Measurements from ENCODE around the gene PDE9A. TPM values are rescaled to one million over a fixed set of nuclear protein-coding genes. Genes with fewer than 3 reads are reported as not detected.
"Not testable (repeated sequence)": the region's sequence is repeated elsewhere in the genome, so short reads cannot be mapped to it uniquely, and the experiment has no call there.

PDE9A gene
- polyA plus RNA-seq (ENCODE audit: insufficient read length in 4 of 4): 10 to 100 TPM; 36.2 to 41.7 (median 37.7) TPM

GRCh38 chr21:42653231-42654061 is at the start of gene PDE9A:
Gene PDE9A (plus strand): TSS chr21:42653621. CDS start chr21:42653815, 194 bp downstream.
- no peak for DNase-seq (ENCODE audit: low read depth in 4 of 4, low spot score in 3 of 4)

- DNase-seq (ENCODE audit: low read depth in 4 of 4, low spot score in 3 of 4): no peak
Observed at GRCh38 chr21:42607102-42607501, 46.3 kb upstream of the PDE9A start.

- no peak for DNase-seq (ENCODE audit: low read depth in 4 of 4, low spot score in 3 of 4)
Observed at GRCh38 chr21:42607525-42608102, 45.8 kb upstream of the PDE9A start.

GRCh38 chr21:42608446-42608845 is 45.0 kb upstream of the PDE9A start:
- DNase-seq (ENCODE audit: low read depth in 4 of 4, low spot score in 3 of 4): no peak

- no peak for DNase-seq (ENCODE audit: low read depth in 4 of 4, low spot score in 3 of 4)
Observed at GRCh38 chr21:42609811-42610210, 43.6 kb upstream of the PDE9A start.

GRCh38 chr21:42611852-42612251 is 41.6 kb upstream of the PDE9A start:
- DNase-seq (ENCODE audit: low read depth in 4 of 4, low spot score in 3 of 4): no peak

- no peak for DNase-seq (ENCODE audit: low read depth in 4 of 4, low spot score in 3 of 4)
Observed at GRCh38 chr21:42612390-42612789, 41.0 kb upstream of the PDE9A start.

GRCh38 chr21:42613756-42614155 is 39.7 kb upstream of the PDE9A start:
- no peak for DNase-seq (ENCODE audit: low read depth in 4 of 4, low spot score in 3 of 4)

GRCh38 chr21:42614396-42614795 is 39.0 kb upstream of the PDE9A start:
- DNase-seq (ENCODE audit: low read depth in 4 of 4, low spot score in 3 of 4): no peak

- DNase-seq (ENCODE audit: low read depth in 4 of 4, low spot score in 3 of 4): no peak
Observed at GRCh38 chr21:42614811-42615351, 38.5 kb upstream of the PDE9A start.

GRCh38 chr21:42615377-42615776 is 38.0 kb upstream of the PDE9A start:
- DNase-seq (ENCODE audit: low read depth in 4 of 4, low spot score in 3 of 4): not testable (repeated sequence)

GRCh38 chr21:42615924-42616323 is 37.5 kb upstream of the PDE9A start:
- no peak for DNase-seq (ENCODE audit: low read depth in 4 of 4, low spot score in 3 of 4)

GRCh38 chr21:42616446-42616845 is 37.0 kb upstream of the PDE9A start:
- no peak for DNase-seq (ENCODE audit: low read depth in 4 of 4, low spot score in 3 of 4)

- no peak for DNase-seq (ENCODE audit: low read depth in 4 of 4, low spot score in 3 of 4)
Observed at GRCh38 chr21:42616941-42617340, 36.5 kb upstream of the PDE9A start.

- DNase-seq (ENCODE audit: low read depth in 4 of 4, low spot score in 3 of 4): no peak
Observed at GRCh38 chr21:42617486-42617885, 35.9 kb upstream of the PDE9A start.

- no peak for DNase-seq (ENCODE audit: low read depth in 4 of 4, low spot score in 3 of 4)
Observed at GRCh38 chr21:42618707-42619102, 34.7 kb upstream of the PDE9A start.

- no peak for DNase-seq (ENCODE audit: low read depth in 4 of 4, low spot score in 3 of 4)
Observed at GRCh38 chr21:42619166-42619565, 34.3 kb upstream of the PDE9A start.

- no peak for DNase-seq (ENCODE audit: low read depth in 4 of 4, low spot score in 3 of 4)
Observed at GRCh38 chr21:42619841-42620240, 33.6 kb upstream of the PDE9A start.

- no peak for DNase-seq (ENCODE audit: low read depth in 4 of 4, low spot score in 3 of 4)
Observed at GRCh38 chr21:42621166-42621818, 32.1 kb upstream of the PDE9A start.

GRCh38 chr21:42621819-42622177 is 31.6 kb upstream of the PDE9A start:
- peak in 3 of 4 donors; percentile 49 to 73 (median 72) for DNase-seq (ENCODE audit: low read depth in 4 of 4, low spot score in 3 of 4)

GRCh38 chr21:42622284-42622683 is 31.1 kb upstream of the PDE9A start:
- no peak for DNase-seq (ENCODE audit: low read depth in 4 of 4, low spot score in 3 of 4)
